Activated naive CD4-positive, alpha-beta T cell treated with anti-CD3 and anti-CD28 coated beads, Interleukin-2, amount 50 U/mL, for 16 hours (primary cell): ENCODE results near the gene PPARA.

Source experiments
- DNase-seq: peaks from one replicate; pipeline ENCODE4 v3.0.0-alpha.2; 2020

Gene PPARA

GRCh38 chr22:46224044-46224897 is 73.9 kb downstream of the PPARA start:
- no peak for DNase-seq

GRCh38 chr22:46224898-46225290 is 74.6 kb downstream of the PPARA start:
- DNase-seq: no peak

GRCh38 chr22:46225631-46226030 is 75.3 kb downstream of the PPARA start:
- no peak for DNase-seq

DNA sequence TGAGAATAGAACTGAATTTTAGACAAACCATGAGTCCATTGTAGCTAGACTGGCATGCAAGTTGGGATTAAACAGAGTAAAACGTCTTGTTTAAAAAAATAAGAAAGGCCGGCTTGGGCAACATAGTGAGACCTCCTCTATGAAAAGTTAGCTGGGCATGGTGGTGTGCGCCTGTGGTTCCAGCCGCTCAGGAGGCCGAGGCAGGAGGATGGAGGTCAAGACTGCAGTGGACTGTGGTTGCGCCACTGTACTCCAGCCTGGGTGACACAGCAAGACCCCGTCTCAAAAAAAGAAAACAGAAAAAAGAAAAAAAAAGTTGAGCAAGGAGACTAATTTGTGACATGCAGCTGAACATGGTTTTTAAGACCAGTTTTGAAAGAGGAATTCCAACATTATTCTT is 76.3 kb downstream of the PPARA start:
- DNase-seq: no peak

DNA sequence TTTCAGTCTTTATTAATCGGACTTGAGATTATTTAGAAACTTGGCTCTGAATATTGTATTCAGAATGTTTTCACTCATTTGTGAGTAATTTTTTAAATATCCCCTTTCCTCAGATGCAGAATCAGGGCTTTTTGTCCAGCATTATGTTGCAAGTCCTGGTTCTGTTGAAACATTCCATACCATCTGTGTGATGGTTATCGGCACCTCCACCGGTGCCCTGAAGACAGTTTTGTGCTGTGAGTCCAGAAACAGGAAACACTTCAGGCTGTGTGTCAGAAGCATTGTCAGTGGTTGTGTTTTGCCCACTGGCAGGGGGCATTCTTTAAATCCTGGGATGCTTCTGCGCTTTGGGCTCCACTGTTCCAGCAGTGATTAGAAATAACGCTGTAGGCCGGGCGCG is 79.4 kb downstream of the PPARA start:
- DNase-seq: no peak

- no peak for DNase-seq
These were observed 80.1 kb downstream of the PPARA start for GRCh38 chr22:46230262-46230901.

DNA sequence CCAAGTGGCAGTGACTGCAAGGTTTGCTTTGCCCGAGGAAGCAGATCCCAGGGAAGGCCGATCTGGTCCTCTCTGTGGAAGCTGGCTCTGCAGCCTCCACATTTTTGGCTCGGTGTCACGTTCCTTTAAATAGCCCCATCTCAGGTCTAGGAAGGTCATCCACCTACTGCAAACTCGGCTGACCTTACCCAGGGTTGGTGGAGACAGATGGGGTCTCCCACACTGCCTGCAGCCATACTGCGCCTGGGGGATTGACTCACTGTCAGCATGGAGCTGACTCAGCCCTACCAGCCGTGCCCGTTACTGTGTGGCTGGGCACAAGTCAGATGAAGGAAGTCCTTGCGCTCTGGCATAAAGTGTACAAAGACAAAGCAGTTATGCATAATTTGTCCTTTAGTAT is 82.9 kb downstream of the PPARA start:
- DNase-seq: no peak

DNA sequence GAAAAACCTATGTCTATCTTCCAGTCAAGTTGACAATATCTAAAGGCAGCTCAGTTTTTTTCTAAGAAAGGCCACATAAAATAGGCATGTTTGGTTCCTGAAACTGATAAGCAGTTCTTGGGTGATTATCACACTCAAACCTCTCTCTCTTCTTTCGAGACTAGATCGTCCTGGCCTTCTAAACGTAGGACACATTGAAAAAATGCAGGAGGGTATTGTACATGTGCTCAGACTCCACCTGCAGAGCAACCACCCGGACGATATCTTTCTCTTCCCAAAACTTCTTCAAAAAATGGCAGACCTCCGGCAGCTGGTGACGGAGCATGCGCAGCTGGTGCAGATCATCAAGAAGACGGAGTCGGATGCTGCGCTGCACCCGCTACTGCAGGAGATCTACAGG is 84.6 kb downstream of the PPARA start:
- DNase-seq: no peak

- DNase-seq: no peak
These were observed 87.3 kb downstream of the PPARA start for GRCh38 chr22:46237453-46238124.

DNA sequence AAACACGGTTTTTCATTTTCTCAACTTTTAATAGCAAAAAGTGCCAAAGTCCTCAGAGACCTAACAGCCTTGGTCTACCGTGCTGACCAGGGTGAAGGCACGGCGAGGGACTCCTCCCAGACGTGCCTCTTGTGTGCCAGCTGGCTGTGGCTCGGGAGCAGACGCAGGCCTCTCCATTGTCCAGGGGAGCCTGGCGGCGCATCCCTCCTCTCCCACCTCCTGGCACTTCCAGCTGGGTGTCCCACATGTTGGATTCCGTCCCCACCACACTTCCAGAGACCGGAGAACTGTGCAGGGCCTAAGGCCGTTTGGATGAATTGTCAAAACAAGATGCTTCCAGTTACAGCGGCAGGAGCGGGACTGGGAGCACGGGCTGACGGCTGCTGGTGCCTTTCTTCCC is 88.2 kb downstream of the PPARA start:
- no peak for DNase-seq

- DNase-seq: no peak
These were observed 89.1 kb downstream of the PPARA start for GRCh38 chr22:46239261-46240048.

- no peak for DNase-seq
These were observed 89.7 kb downstream of the PPARA start for GRCh38 chr22:46240073-46240472.

DNA sequence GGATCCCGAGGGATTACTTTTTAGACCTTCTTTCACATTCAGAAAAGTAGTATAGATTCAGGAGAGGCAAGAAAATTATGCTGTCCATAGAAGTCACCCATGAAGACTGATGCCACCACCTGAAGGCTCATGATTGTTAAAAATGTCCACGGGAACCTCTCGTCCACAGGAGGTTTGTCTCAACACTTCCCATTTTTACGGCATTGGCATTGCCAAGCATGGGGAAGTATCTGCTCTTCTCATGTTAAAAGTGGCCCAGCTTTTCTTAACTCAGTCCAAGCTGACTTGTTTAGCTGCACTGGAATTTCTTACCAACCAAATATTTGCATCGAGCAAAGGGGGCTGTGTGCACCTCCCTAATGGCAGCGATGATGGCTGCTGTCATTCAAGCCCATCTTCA is 90.2 kb downstream of the PPARA start:
- DNase-seq: no peak

- no peak for DNase-seq
These were observed 90.6 kb downstream of the PPARA start for GRCh38 chr22:46240907-46241306.

- no peak for DNase-seq
These were observed 91.2 kb downstream of the PPARA start for GRCh38 chr22:46241396-46242007.

DNA sequence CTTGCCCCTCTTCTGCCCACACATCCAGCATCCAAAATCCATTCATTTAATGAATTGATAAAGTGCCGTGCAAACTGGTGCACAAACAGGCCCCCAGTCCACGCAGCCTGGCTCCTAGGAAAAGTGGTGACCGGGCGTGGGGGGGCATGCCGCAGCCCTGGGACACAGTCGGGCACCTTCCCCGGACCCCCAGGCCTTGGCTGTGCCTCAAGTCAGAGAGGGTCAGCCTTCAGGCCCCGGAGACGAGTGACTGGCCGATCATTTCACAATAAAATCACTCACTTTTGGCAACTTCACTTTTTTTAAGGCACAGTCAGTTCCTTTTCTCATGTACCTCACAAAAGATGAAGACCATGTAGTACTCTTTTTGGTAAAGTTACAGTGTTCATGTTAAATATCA is 91.8 kb downstream of the PPARA start:
- no peak for DNase-seq

DNA sequence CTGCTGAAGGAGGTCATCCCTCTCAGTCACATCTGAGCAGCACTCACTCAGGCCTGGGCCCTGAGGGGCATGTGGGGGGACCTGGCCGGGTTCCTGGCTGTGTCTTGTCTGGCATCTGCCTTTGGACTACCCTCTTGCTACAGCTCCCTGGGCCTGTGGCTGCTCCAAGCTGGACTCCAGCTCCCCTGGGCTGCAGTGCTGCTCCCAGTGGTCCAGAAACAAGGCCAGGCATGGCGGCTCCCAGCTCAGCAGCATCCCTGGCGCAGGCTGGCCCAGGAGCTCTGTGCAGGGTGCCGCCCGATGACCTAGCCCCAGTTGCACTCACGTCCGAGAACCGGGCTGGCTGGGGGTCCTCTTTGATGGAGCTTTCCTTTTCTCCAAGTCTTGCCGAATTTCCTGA is 94.4 kb downstream of the PPARA start:
- no peak for DNase-seq

GRCh38 chr22:46245511-46245910 is 95.2 kb downstream of the PPARA start:
- DNase-seq: no peak

GRCh38 chr22:46246178-46246577 is 95.9 kb downstream of the PPARA start:
- DNase-seq: no peak

GRCh38 chr22:46247443-46247975 is 97.2 kb downstream of the PPARA start:
- no peak for DNase-seq

- DNase-seq: peak; percentile 94
These were observed 99.9 kb downstream of the PPARA start, which contains the start of gene CDPF1 for GRCh38 chr22:46250035-46250782. Gene CDPF1, minus strand, starts transcription at chr22:46250293. Its CDS starts 2,009 bp downstream, at chr22:46248284.

DNA sequence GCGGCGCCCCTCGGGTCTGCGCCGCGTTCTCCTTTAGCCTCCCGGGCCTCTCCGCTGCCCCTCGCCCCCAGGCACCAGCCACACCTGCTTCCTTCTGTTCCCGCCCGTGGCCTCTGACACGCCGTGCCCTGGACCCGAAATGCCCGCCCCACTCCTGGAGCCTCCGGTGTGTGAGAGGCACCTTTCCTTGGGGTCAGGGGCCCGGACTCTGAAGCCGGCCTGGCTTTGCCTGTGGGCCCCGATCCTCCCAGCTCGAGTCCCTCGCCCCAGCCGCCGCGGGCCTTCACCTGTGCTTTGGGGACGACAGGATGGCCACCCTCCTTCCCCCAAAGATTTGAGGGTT is 100.4 kb downstream of the PPARA start:
- DNase-seq: no peak
